ENCODE measurements around the gene TMEM87B. TPM values are rescaled to one million over a fixed set of nuclear protein-coding genes. Genes with fewer than 3 reads are reported as not detected.

Gene TMEM87B
- total RNA-seq, 1 experiment from 2014 or later = 24.4 TPM

- H3K9me3 ChIP-seq (ENCODE audit: insufficient read depth, low read depth) = no peaks in the 10 kb centered on the region
- TF ChIP-seq EZH2 (IDR thresholded peaks at IDR 0.05; ENCODE audit: low read depth) (no peak), CTCF (conservative IDR thresholded peaks at IDR 0.05) (no peak)
- no peaks in the 10 kb centered on the region for H4K20me1 ChIP-seq (ENCODE audit: insufficient read depth)
- H3K79me2 ChIP-seq (ENCODE audit: low read depth) = no peaks in the 10 kb centered on the region
- ChIA-PET POLR2A (ENCODE audit: unreplicated experiment) (no interaction called here), CTCF (no interaction called here)
- H2AFZ ChIP-seq = no peak overlapping the region
- H3K4me2 ChIP-seq = no peak overlapping the region
- DNase-seq = no peak
- no peaks in the 10 kb centered on the region for H3K27me3 ChIP-seq (ENCODE audit: insufficient read depth, low read depth)
- intact Hi-C loops (cut with micrococcal nuclease; ENCODE audit: unreplicated experiment) = no loop called here
- no TSS peak for BruUV-seq (replicated peaks)
- H3K4me1 ChIP-seq (replicated peaks; ENCODE audit: insufficient read depth) = no peaks in the 10 kb centered on the region
- no peak overlapping the region for H3K4me3 ChIP-seq
- no peak overlapping the region for H3K27ac ChIP-seq
- H3K36me3 ChIP-seq (ENCODE audit: low read depth) = no peaks in the 10 kb centered on the region
- no peaks in the 10 kb centered on the region for H3K9me2 ChIP-seq (ENCODE audit: insufficient read depth)
- no peaks in the 10 kb centered on the region for H3F3A ChIP-seq (ENCODE audit: insufficient read depth, low read depth)
These were observed 107.3 kb downstream of the TMEM87B start for GRCh38 chr2:112162341-112162740.

DNA sequence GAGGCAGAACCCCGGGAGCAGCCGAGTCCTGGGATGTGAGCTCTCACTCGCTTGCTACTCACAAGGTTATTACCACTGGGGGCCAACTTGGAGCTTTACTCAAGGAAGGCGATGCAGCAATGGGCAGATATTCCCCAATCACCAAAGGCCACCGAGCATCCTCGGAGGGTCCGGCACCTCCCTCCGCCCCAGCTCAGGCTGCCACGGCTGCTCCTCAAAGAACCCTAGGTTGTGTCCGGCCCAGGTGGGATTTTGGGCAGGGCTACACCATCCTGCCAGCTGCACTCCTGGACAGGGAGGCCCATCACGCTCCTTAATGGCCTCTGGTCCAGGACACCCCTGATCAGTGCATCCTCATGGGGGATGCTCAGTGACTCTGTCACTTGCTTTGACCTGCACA, 107.9 kb downstream of the TMEM87B start:
- DNase-seq = no peak
- Histone ChIP-seq H3F3A (ENCODE audit: insufficient read depth, low read depth) (no peaks in the 10 kb centered on the region), H3K27ac (no peak overlapping the region), H3K4me2 (no peak overlapping the region), H3K27me3 (ENCODE audit: insufficient read depth, low read depth) (no peaks in the 10 kb centered on the region), H2AFZ (no peak overlapping the region), H3K4me1 (replicated peaks; ENCODE audit: insufficient read depth) (no peaks in the 10 kb centered on the region), H3K9me3 (ENCODE audit: insufficient read depth, low read depth) (no peaks in the 10 kb centered on the region), H3K4me3 (no peak overlapping the region), H3K36me3 (ENCODE audit: low read depth) (no peaks in the 10 kb centered on the region), H4K20me1 (ENCODE audit: insufficient read depth) (no peaks in the 10 kb centered on the region), H3K9me2 (ENCODE audit: insufficient read depth) (no peaks in the 10 kb centered on the region), H3K79me2 (ENCODE audit: low read depth) (no peaks in the 10 kb centered on the region)
- BruUV-seq (replicated peaks) = no TSS peak
- CTCF ChIA-PET = no interaction called here
- TF ChIP-seq EZH2 (IDR thresholded peaks at IDR 0.05; ENCODE audit: low read depth) (no peak), CTCF (conservative IDR thresholded peaks at IDR 0.05) (no peak)
- POLR2A ChIA-PET (ENCODE audit: unreplicated experiment) = no interaction called here
- intact Hi-C loops (cut with micrococcal nuclease; ENCODE audit: unreplicated experiment) = no loop called here

- Histone ChIP-seq H3K4me2 (no peak overlapping the region), H3K36me3 (ENCODE audit: low read depth) (no peaks in the 10 kb centered on the region), H3K4me3 (no peak overlapping the region), H3K9me3 (ENCODE audit: insufficient read depth, low read depth) (no peaks in the 10 kb centered on the region), H2AFZ (no peak overlapping the region), H3K27me3 (ENCODE audit: insufficient read depth, low read depth) (no peaks in the 10 kb centered on the region), H3K9me2 (ENCODE audit: insufficient read depth) (no peaks in the 10 kb centered on the region), H3K27ac (no peak overlapping the region), H3F3A (ENCODE audit: insufficient read depth, low read depth) (no peaks in the 10 kb centered on the region), H3K4me1 (replicated peaks; ENCODE audit: insufficient read depth) (no peaks in the 10 kb centered on the region), H3K79me2 (ENCODE audit: low read depth) (no peaks in the 10 kb centered on the region), H4K20me1 (ENCODE audit: insufficient read depth) (no peaks in the 10 kb centered on the region)
- intact Hi-C loops (cut with micrococcal nuclease; ENCODE audit: unreplicated experiment) = no loop called here
- TF ChIP-seq EZH2 (IDR thresholded peaks at IDR 0.05; ENCODE audit: low read depth) = no peak
- no peak for TF ChIP-seq CTCF (conservative IDR thresholded peaks at IDR 0.05)
- POLR2A ChIA-PET (ENCODE audit: unreplicated experiment) = interaction anchor here (0.6 kb wide), 1 partner anchor 25 kb away, joined by 3 read pairs; no protein-coding TSS in a partner anchor
- no TSS peak for BruUV-seq (replicated peaks)
- CTCF ChIA-PET = no interaction called here
- no peak for DNase-seq
These were observed 108.5 kb downstream of the TMEM87B start for GRCh38 chr2:112163541-112163981.

All from PC-9 (cell line).